HFFc6 (cell line): ENCODE data around the gene SH3D19. TPM values are rescaled to one million over a fixed set of nuclear protein-coding genes. Genes with fewer than 3 reads are reported as not detected.

ENCODE experiments used
- DNase-seq: peaks from one replicate; pipeline ENCODE4 v3.0.0-alpha.2; 2018
- H3K27ac Mint-ChIP-seq: 2 replicates; pipeline ENCODE4 v1.8.0; 2020; ENCODE audit warnings: mild to moderate bottlenecking, mixed read lengths
- H3K27me3 Mint-ChIP-seq: 2 replicates; pipeline ENCODE4 v1.8.0; 2021; ENCODE audit warnings: mild to moderate bottlenecking, moderate library complexity, mixed read lengths; ENCODE audit not compliant: insufficient read depth
- H3K36me3 Mint-ChIP-seq: 2 replicates; pipeline ENCODE4 v1.8.0; 2021; ENCODE audit warnings: low read depth, mixed read lengths
- H3K4me1 Mint-ChIP-seq: 2 replicates; pipeline ENCODE4 v1.8.0; 2020; ENCODE audit warnings: low read depth, mixed read lengths
- H3K4me3 Mint-ChIP-seq: 2 replicates; pipeline ENCODE4 v1.8.0; 2020; ENCODE audit warnings: mild to moderate bottlenecking, moderate library complexity, mixed read lengths
- H3K9me3 Mint-ChIP-seq: 2 replicates; pipeline ENCODE4 v1.8.0; 2020; ENCODE audit warnings: mild to moderate bottlenecking, mixed read lengths
- CTCF ChIP-seq: fragments of 200-600 bp; sonication (generic); IDR thresholded peaks from 2 replicates; pipeline ENCODE4 v1.5.0; 2021; ENCODE audit warnings: antibody characterized with exemption, mild to moderate bottlenecking
- total RNA-seq, 6 experiments: library from RNA; stranded (reverse); fragmentation: NEBNext Ultra II Directional; extraction: Animal tissue kit (Norgen Biotek cat#: 25700); gene quantifications; 2 replicates in 1 of 6; 3 replicates in 5 of 6; pipeline ENCODE4 v1.2.3, GENCODE V29; 2021

Gene SH3D19
- total RNA-seq, 6 experiments from 2014 or later = 40.2 to 52.9 (median 51.0) TPM

- no peaks in the 10 kb centered on the region; the same call in 1 of the 2 replicates for H3K27me3 Mint-ChIP-seq
- peaks cover 61% of the 10 kb centered on the region for H3K4me1 Mint-ChIP-seq
- H3K9me3 Mint-ChIP-seq = no peaks in the 10 kb centered on the region
- peaks cover 17% of the 10 kb centered on the region for H3K36me3 Mint-ChIP-seq
- no peak overlapping the region for H3K27ac Mint-ChIP-seq
- DNase-seq = no peak
- no peak overlapping the region for H3K4me3 Mint-ChIP-seq
- no peak for TF ChIP-seq CTCF
Observed at GRCh38 chr4:151166636-151167035, 158.8 kb downstream of the SH3D19 start.

- H3K27me3 Mint-ChIP-seq = no peaks in the 10 kb centered on the region; the same call in 1 of the 2 replicates
- no peak for DNase-seq
- peak overlapping the region; percentile 72 for H3K27ac Mint-ChIP-seq
- peaks cover 48% of the 10 kb centered on the region for H3K4me1 Mint-ChIP-seq
- no peaks in the 10 kb centered on the region for H3K9me3 Mint-ChIP-seq
- H3K36me3 Mint-ChIP-seq = peaks cover 23% of the 10 kb centered on the region
- H3K4me3 Mint-ChIP-seq = peak overlapping the region; percentile 33
- no peak for TF ChIP-seq CTCF
Observed at GRCh38 chr4:151165205-151166000, 160.0 kb downstream of the SH3D19 start.

- H3K4me3 Mint-ChIP-seq = no peak overlapping the region
- no peaks in the 10 kb centered on the region; the same call in 1 of the 2 replicates for H3K27me3 Mint-ChIP-seq
- H3K9me3 Mint-ChIP-seq = no peaks in the 10 kb centered on the region
- TF ChIP-seq CTCF = no peak
- peaks cover 33% of the 10 kb centered on the region for H3K4me1 Mint-ChIP-seq
- peaks cover 23% of the 10 kb centered on the region for H3K36me3 Mint-ChIP-seq
- no peak for DNase-seq
- H3K27ac Mint-ChIP-seq = no peak overlapping the region
Observed at GRCh38 chr4:151163855-151164254, 161.6 kb downstream of the SH3D19 start.

GRCh38 chr4:151158979-151159378, 166.4 kb downstream of the SH3D19 start:
- Mint-ChIP-seq H3K4me3 (no peak overlapping the region), H3K36me3 (peaks cover 32% of the 10 kb centered on the region), H3K9me3 (no peaks in the 10 kb centered on the region), H3K27ac (no peak overlapping the region), H3K4me1 (no peaks in the 10 kb centered on the region), H3K27me3 (peaks cover under 1% of the 10 kb centered on the region)
- no peak for TF ChIP-seq CTCF
- no peak for DNase-seq

- Mint-ChIP-seq H3K4me1 (no peaks in the 10 kb centered on the region), H3K27me3 (peaks cover 2% of the 10 kb centered on the region), H3K27ac (no peak overlapping the region), H3K36me3 (peaks cover 28% of the 10 kb centered on the region), H3K4me3 (no peak overlapping the region), H3K9me3 (no peaks in the 10 kb centered on the region)
- DNase-seq = no peak
- TF ChIP-seq CTCF = no peak
Observed at GRCh38 chr4:151157543-151157942, 167.9 kb downstream of the SH3D19 start.
